Progenitor cell of endocrine pancreas (in vitro differentiated cells): Measurements from ENCODE around the gene HES5. TPM values are rescaled to one million over a fixed set of nuclear protein-coding genes. Genes with fewer than 3 reads are reported as not detected.
"Not testable (repeated sequence)": the region's sequence is repeated elsewhere in the genome, so short reads cannot be mapped to it uniquely, and the experiment has no call there.

Source experiments
- DNase-seq: peaks from one replicate; pipeline ENCODE4 v3.0.0; 2021; ENCODE audit warnings: low spot score; ENCODE audit not compliant: unreplicated experiment
- H3K27ac Mint-ChIP-seq: 2 replicates; pipeline ENCODE4 v1.8.0; 2021; ENCODE audit warnings: mild to moderate bottlenecking, moderate library complexity, mixed read lengths
- H3K27me3 Mint-ChIP-seq: 2 replicates; pipeline ENCODE4 v1.8.0; 2021; ENCODE audit warnings: mixed read lengths
- H3K36me3 Mint-ChIP-seq: 2 replicates; pipeline ENCODE4 v1.8.0; 2022; ENCODE audit warnings: mixed read lengths; ENCODE audit not compliant: insufficient read depth
- H3K4me1 Mint-ChIP-seq: 2 replicates; pipeline ENCODE4 v1.8.0; 2021; ENCODE audit warnings: low read depth, mixed read lengths
- H3K4me3 Mint-ChIP-seq: 2 replicates; pipeline ENCODE4 v1.8.0; 2021; ENCODE audit warnings: low read depth, mild to moderate bottlenecking, moderate library complexity, mixed read lengths
- H3K9me3 Mint-ChIP-seq: 2 replicates; pipeline ENCODE4 v1.8.0; 2021; ENCODE audit warnings: low read depth, mixed read lengths
- CTCF ChIP-seq: fragments of 200-600 bp; sonication (generic); IDR thresholded peaks from one replicate; pipeline ENCODE4 v1.5.0; 2021; ENCODE audit warnings: antibody characterized with exemption, mild to moderate bottlenecking; ENCODE audit not compliant: unreplicated experiment
- total RNA-seq: library from RNA; stranded (reverse); gene quantifications from 2 replicates; pipeline ENCODE4 v1.2.1, GENCODE V29; 2021

The HES5 gene
- total RNA-seq, 1 donor from 2014 or later, result 0.36 TPM

- Mint-ChIP-seq H3K9me3 (no peaks in the 10 kb centered on the region), H3K36me3 (no peaks in the 10 kb centered on the region), H3K27ac (peak within 1 kb of the TSS; percentile 4), H3K4me3 (no peak within 1 kb of the TSS), H3K4me1 (peaks cover 4% of the 10 kb centered on the region), H3K27me3 (peaks cover 5% of the 10 kb centered on the region)
- no peak for DNase-seq
- no peak for TF ChIP-seq CTCF
Observed at GRCh38 chr1:2556277-2556677, 26.2 kb upstream of the HES5 start, which contains the start of gene TNFRSF14. Gene TNFRSF14, plus strand, starts transcription at chr1:2556371. Its CDS starts 294 bp downstream, at chr1:2556665.

GRCh38 chr1:2555634-2556276 lies 25.7 kb upstream of the HES5 start:
- TF ChIP-seq CTCF, result no peak
- H3K4me1 Mint-ChIP-seq, result peaks cover 4% of the 10 kb centered on the region
- H3K9me3 Mint-ChIP-seq, result no peaks in the 10 kb centered on the region
- H3K36me3 Mint-ChIP-seq, result no peaks in the 10 kb centered on the region
- DNase-seq, result no peak
- H3K27me3 Mint-ChIP-seq, result peaks cover 3% of the 10 kb centered on the region
- no peak overlapping the region for H3K27ac Mint-ChIP-seq
- no peak overlapping the region for H3K4me3 Mint-ChIP-seq

- no peak for DNase-seq
- no peaks in the 10 kb centered on the region for H3K9me3 Mint-ChIP-seq
- H3K27me3 Mint-ChIP-seq, result peaks cover 3% of the 10 kb centered on the region
- peak; percentile 37 for TF ChIP-seq CTCF
- H3K4me3 Mint-ChIP-seq, result no peak overlapping the region
- H3K4me1 Mint-ChIP-seq, result peaks cover 4% of the 10 kb centered on the region
- H3K27ac Mint-ChIP-seq, result no peak overlapping the region
- no peaks in the 10 kb centered on the region for H3K36me3 Mint-ChIP-seq
Observed at GRCh38 chr1:2554621-2555387, 24.7 kb upstream of the HES5 start.

GRCh38 chr1:2553871-2554620 lies 24.0 kb upstream of the HES5 start:
- no peaks in the 10 kb centered on the region for H3K36me3 Mint-ChIP-seq
- no peak for TF ChIP-seq CTCF
- peaks cover 4% of the 10 kb centered on the region for H3K4me1 Mint-ChIP-seq
- H3K27ac Mint-ChIP-seq, result no peak overlapping the region
- no peaks in the 10 kb centered on the region for H3K9me3 Mint-ChIP-seq
- no peak overlapping the region for H3K4me3 Mint-ChIP-seq
- no peak for DNase-seq
- peaks cover 3% of the 10 kb centered on the region for H3K27me3 Mint-ChIP-seq

GRCh38 chr1:2553076-2553475 lies 23.0 kb upstream of the HES5 start:
- not testable (repeated sequence) for H3K9me3 Mint-ChIP-seq

More at GRCh38 chr1:2553076-2553475, 23.0 kb upstream of the HES5 start:
- not testable (repeated sequence) for H3K27ac Mint-ChIP-seq, H3K27me3 Mint-ChIP-seq, H3K36me3 Mint-ChIP-seq, H3K4me1 Mint-ChIP-seq, H3K4me3 Mint-ChIP-seq, DNase-seq
